ENCODE results near the gene FOXRED2.
A peak's percentile ranks its signal among the peaks of the same experiment; 100 is the strongest.

DNA sequence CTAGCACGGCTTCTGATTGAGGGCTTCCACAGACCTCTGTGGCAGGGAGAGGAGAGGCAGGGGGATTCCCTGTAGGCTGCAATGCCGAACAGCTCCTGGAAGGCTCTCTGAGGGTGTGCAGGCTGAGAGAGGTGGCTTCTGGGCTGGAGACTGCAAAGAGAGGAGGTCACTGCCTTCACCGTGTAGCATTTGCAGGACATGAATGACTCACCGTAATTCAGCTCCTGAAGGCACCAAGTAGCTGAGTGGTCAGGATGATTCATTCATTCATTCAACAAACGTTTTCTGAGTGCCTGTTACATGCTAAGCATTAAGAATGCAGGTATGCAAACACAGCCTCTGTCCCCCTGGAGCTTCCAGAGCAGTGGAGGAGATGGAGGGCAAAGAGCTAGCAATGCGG, 40.1 kb upstream of the FOXRED2 start:
- TF ChIP-seq CTCF (IDR thresholded peaks at IDR 0.05) (no peak), POLR2AphosphoS5 (IDR thresholded peaks at IDR 0.05; ENCODE audit: low read depth, low read length) (peak; percentile 38; the same call in 1 of the 2 replicates)

Data from Panc1 (cell line).